SK-N-SH (cell line): ENCODE measurements around the gene SNX10. TPM values are rescaled to one million over a fixed set of nuclear protein-coding genes. Genes with fewer than 3 reads are reported as not detected.

Experiments used
- CTCF ChIA-PET: fragments of 300-600, 350-600 bp; formaldehyde crosslinking; extraction: SDS; loops from one replicate; lab custom pipeline; 2021; lab: Yijun Ruan, JAX
- POLR2A ChIA-PET: fragments of 350-600 bp; sonication (Branson Sonifier 250); formaldehyde crosslinking; extraction: SDS; loops from one replicate; lab custom pipeline; 2020; ENCODE audit warnings: antibody characterized with exemption, inconsistent platforms; lab: Yijun Ruan, JAX
- DNase-seq: peaks from one replicate; pipeline ENCODE4 v3.0.0; 2012
- H2AFZ ChIP-seq: fragments of 200-600 bp; sonication (generic); 2 replicates; pipeline ENCODE4 v1.8.1; 2016; ENCODE audit warnings: antibody characterized with exemption, mild to moderate bottlenecking, low read depth
- H3F3A ChIP-seq: fragments of 200-600 bp; sonication (generic); replicated peaks from 2 replicates; pipeline ENCODE3; 2016; ENCODE audit warnings: antibody characterized with exemption, mild to moderate bottlenecking; ENCODE audit not compliant: insufficient read depth
- H3K27ac ChIP-seq, 2 experiments: fragments of 200-500 bp in 1 of 2; fragments of 200-600 bp in 1 of 2; sonication (Bioruptor generic) in 1 of 2; sonication (generic), shearing (Covaris generic) in 1 of 2; 2 replicates each; pipeline versions ENCODE4 v1.5.1 to v1.6.1; 2014 to 2016; ENCODE audit warnings: low read depth in 2 of 2, inconsistent platforms in 1 of 2, low read length in 1 of 2, mild to moderate bottlenecking in 1 of 2, mixed read lengths in 1 of 2
- H3K27me3 ChIP-seq: fragments of 200-600 bp; sonication (generic), shearing (Covaris generic); 2 replicates; pipeline ENCODE4 v1.6.1; 2016; ENCODE audit warnings: mixed run types; ENCODE audit not compliant: insufficient read depth
- H3K36me3 ChIP-seq, 2 experiments: fragments of 200-500 bp in 1 of 2; fragments of 200-600 bp in 1 of 2; sonication (Bioruptor generic) in 1 of 2; sonication (generic) in 1 of 2; replicated peaks in 1 of 2; 2 replicates each; pipeline versions ENCODE3 to v1.5.1; 2014 to 2016; ENCODE audit warnings: low read length in 1 of 2, mild to moderate bottlenecking in 1 of 2; ENCODE audit not compliant: insufficient read depth in 2 of 2, control insufficient read depth in 1 of 2
- H3K4me1 ChIP-seq, 2 experiments: fragments of 200-500 bp in 1 of 2; fragments of 200-600 bp in 1 of 2; sonication (Bioruptor generic) in 1 of 2; sonication (generic), shearing (Covaris generic) in 1 of 2; 2 replicates each; pipeline versions ENCODE4 v1.5.1 to v1.6.1; 2014 to 2016; ENCODE audit warnings: low read depth in 1 of 2, low read length in 1 of 2, mixed run types in 1 of 2; ENCODE audit not compliant: insufficient read depth in 2 of 2, control insufficient read depth in 1 of 2
- H3K4me2 ChIP-seq: fragments of 200-600 bp; sonication (generic), shearing (Covaris generic); 2 replicates; pipeline ENCODE4 v1.6.1; 2017; ENCODE audit warnings: mixed run types
- H3K4me3 ChIP-seq, 2 experiments: fragments of 200-500 bp in 1 of 2; fragments of 200-600 bp in 1 of 2; sonication (Bioruptor generic) in 1 of 2; sonication (generic), shearing (Covaris generic) in 1 of 2; 2 replicates each; pipeline versions ENCODE4 v1.5.1 to v1.8.1; 2014 to 2016; ENCODE audit warnings: low read depth in 2 of 2, inconsistent platforms in 1 of 2, low read length in 1 of 2, mild to moderate bottlenecking in 1 of 2, mixed read lengths in 1 of 2, moderate library complexity in 1 of 2
- H3K79me2 ChIP-seq: fragments of 200-600 bp; sonication (generic); 2 replicates; pipeline ENCODE4 v1.8.1; 2017; ENCODE audit warnings: mild to moderate bottlenecking; ENCODE audit not compliant: insufficient read depth
- H3K9ac ChIP-seq: fragments of 200-600 bp; sonication (generic); 2 replicates; pipeline ENCODE4 v1.6.1; 2017; ENCODE audit warnings: mixed run types
- H3K9me2 ChIP-seq: fragments of 200-600 bp; sonication (generic); 2 replicates; pipeline ENCODE4 v1.6.1; 2017; ENCODE audit warnings: mixed run types
- H3K9me3 ChIP-seq: fragments of 200-600 bp; sonication (generic); 2 replicates; pipeline ENCODE4 v1.6.1; 2017; ENCODE audit warnings: mixed run types, mild to moderate bottlenecking, moderate library complexity
- H4K20me1 ChIP-seq: fragments of 200-600 bp; sonication (generic); 2 replicates; pipeline ENCODE4 v1.6.1; 2017; ENCODE audit warnings: mild to moderate bottlenecking, mixed run types; ENCODE audit not compliant: insufficient read depth
- FOSL2 ChIP-seq: IDR thresholded peaks from 2 replicates; pipeline ENCODE4 v1.4.0; 2012; ENCODE audit warnings: low read depth, mild to moderate bottlenecking, moderate library complexity, borderline replicate concordance
- FOXJ3 ChIP-seq: sonication (generic); formaldehyde crosslinking; IDR thresholded peaks from 2 replicates; pipeline ENCODE4 v1.5.1; 2020; ENCODE audit warnings: mild to moderate bottlenecking, missing genetic modification reagents
- JUND ChIP-seq: IDR thresholded peaks from 2 replicates; pipeline ENCODE4 v1.4.0; 2012
- NFIC ChIP-seq: IDR thresholded peaks from 2 replicates; pipeline ENCODE4 v1.4.0; 2012; ENCODE audit warnings: borderline replicate concordance
- RXRA ChIP-seq: IDR thresholded peaks from 2 replicates; pipeline ENCODE4 v1.4.0; 2012; ENCODE audit warnings: low read depth, mild to moderate bottlenecking, borderline replicate concordance
- TAF1 ChIP-seq: IDR thresholded peaks from 2 replicates; pipeline ENCODE4 v1.6.1; 2012; ENCODE audit warnings: low read depth, mild to moderate bottlenecking, low read length, moderate library complexity, borderline replicate concordance
- TCF12 ChIP-seq: IDR thresholded peaks from 2 replicates; pipeline ENCODE4 v1.4.0; 2012
- YY1 ChIP-seq: IDR thresholded peaks from 2 replicates; pipeline ENCODE4 v1.4.0; 2012; ENCODE audit warnings: low read depth, mild to moderate bottlenecking
- WGBS: methylation state at CpG from one replicate; pipeline ENCODE4 v1.1.6; 2017; ENCODE audit warnings: low lambda C conversion rate; 5-methylcytosine and 5-hydroxymethylcytosine counted together
- polyA plus RNA-seq, 3 experiments: library from polyadenylated mRNA; depleted of rRNA; stranded (reverse); fragments of >200 nt; gene quantifications; 2 replicates each; pipeline ENCODE4 v1.2.3, GENCODE V29; 2012
- TF ChIP-seq, protein P1 (sequence below): IDR thresholded peaks from 2 replicates; pipeline ENCODE4 v1.4.0; 2012; ENCODE audit warnings: low read depth, borderline replicate concordance
- TF ChIP-seq, protein P2 (sequence below): IDR thresholded peaks from 2 replicates; pipeline ENCODE4; 2012
- TF ChIP-seq, protein P3 (sequence below): fragments of 200-600 bp; sonication (generic); IDR thresholded peaks from 2 replicates; pipeline ENCODE4 v1.6.1; 2017; ENCODE audit warnings: antibody characterized with exemption, mild to moderate bottlenecking, moderate library complexity

The SNX10 gene
- polyA plus RNA-seq, 1 of the 3 experiments (the other 2 are of a cell fraction), result 0.02 TPM

DNA sequence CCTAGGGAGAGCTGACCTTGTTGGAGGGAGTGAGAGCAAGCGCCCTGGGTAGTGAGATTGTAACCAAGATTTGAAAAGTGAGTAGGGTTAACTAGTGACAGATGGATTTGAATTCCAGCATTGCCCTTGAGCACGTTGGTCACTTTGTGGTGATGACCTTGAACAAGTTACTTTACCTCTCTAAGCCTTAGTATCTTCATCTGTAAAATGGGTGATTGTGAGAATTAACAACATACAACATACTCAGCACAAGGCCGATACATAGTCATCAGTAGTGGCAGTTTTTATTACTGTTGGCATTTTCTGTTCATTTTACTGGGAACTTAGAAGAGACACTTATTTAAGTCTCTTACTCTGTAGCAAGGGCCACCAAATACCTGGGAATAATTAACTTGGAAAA lies 25.5 kb downstream of the SNX10 start:
- TF ChIP-seq RXRA, result no peak
- no peak for TF ChIP-seq FOXJ3 (CRISPR knock-in tag)
- TF ChIP-seq, protein P1, sequence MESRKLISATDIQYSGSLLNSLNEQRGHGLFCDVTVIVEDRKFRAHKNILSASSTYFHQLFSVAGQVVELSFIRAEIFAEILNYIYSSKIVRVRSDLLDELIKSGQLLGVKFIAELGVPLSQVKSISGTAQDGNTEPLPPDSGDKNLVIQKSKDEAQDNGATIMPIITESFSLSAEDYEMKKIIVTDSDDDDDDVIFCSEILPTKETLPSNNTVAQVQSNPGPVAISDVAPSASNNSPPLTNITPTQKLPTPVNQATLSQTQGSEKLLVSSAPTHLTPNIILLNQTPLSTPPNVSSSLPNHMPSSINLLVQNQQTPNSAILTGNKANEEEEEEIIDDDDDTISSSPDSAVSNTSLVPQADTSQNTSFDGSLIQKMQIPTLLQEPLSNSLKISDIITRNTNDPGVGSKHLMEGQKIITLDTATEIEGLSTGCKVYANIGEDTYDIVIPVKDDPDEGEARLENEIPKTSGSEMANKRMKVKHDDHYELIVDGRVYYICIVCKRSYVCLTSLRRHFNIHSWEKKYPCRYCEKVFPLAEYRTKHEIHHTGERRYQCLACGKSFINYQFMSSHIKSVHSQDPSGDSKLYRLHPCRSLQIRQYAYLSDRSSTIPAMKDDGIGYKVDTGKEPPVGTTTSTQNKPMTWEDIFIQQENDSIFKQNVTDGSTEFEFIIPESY, result no peak
- no peak for TF ChIP-seq NFIC
- TF ChIP-seq FOSL2, result no peak
- TF ChIP-seq JUND, result no peak
- TF ChIP-seq, protein P2, sequence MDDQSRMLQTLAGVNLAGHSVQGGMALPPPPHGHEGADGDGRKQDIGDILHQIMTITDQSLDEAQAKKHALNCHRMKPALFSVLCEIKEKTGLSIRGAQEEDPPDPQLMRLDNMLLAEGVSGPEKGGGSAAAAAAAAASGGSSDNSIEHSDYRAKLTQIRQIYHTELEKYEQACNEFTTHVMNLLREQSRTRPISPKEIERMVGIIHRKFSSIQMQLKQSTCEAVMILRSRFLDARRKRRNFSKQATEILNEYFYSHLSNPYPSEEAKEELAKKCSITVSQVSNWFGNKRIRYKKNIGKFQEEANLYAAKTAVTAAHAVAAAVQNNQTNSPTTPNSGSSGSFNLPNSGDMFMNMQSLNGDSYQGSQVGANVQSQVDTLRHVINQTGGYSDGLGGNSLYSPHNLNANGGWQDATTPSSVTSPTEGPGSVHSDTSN, result no peak
- TF ChIP-seq TAF1, result no peak
- no peak overlapping the region for H3K9ac ChIP-seq
- no peak overlapping the region for H3K27ac ChIP-seq
- H3K4me3 ChIP-seq, result no peak overlapping the region
- H3K9me3 ChIP-seq, result no peaks in the 10 kb centered on the region
- no peaks in the 10 kb centered on the region for H3K36me3 ChIP-seq
- H3K9me2 ChIP-seq, result no peaks in the 10 kb centered on the region
- H3K79me2 ChIP-seq, result no peaks in the 10 kb centered on the region
- no peaks in the 10 kb centered on the region for H4K20me1 ChIP-seq
- POLR2A ChIA-PET, result no interaction called here
- no peak overlapping the region for H3K4me2 ChIP-seq
- CTCF ChIA-PET, result interaction anchor here (1.0 to 2.3 kb wide), 3 partner anchors 32 to 424 kb away, joined by 3 to 4 read pairs (median 4); no protein-coding TSS in a partner anchor
- H3F3A ChIP-seq, result no peaks in the 10 kb centered on the region
- WGBS, result 61% methylated on average over 3 of the region's 3 CpGs
- no peaks in the 10 kb centered on the region for H3K27me3 ChIP-seq
- H3K4me1 ChIP-seq, result no peaks in the 10 kb centered on the region
- DNase-seq, result no peak
- no peak overlapping the region for H2AFZ ChIP-seq

DNA sequence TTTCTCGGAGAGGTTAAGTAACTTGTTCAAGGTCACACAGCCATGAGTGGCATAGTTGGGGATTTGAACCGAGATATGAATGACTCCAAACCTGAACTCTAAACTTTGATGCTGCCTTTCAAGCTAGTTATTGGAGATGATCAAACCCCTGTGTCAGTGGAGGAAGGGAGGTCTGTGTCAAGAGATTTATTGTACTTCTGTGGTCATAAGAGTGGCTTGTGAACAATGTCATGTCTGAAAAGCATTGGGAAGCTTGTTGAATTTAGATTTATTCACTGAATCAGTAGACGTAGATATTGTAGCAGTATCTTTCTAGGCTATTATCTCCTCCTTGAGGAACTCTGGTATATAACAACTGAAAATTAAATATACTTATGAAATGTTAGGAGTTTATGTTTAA lies 27.3 kb downstream of the SNX10 start:
- Histone ChIP-seq H3K9me2 (no peaks in the 10 kb centered on the region), H3K27me3 (no peaks in the 10 kb centered on the region), H3K4me3 (no peak overlapping the region)
- POLR2A ChIA-PET, result no interaction called here
- 68% methylated on average over 3 of the region's 3 CpGs for WGBS
- no peak for TF ChIP-seq TCF12
- TF ChIP-seq, protein P3, sequence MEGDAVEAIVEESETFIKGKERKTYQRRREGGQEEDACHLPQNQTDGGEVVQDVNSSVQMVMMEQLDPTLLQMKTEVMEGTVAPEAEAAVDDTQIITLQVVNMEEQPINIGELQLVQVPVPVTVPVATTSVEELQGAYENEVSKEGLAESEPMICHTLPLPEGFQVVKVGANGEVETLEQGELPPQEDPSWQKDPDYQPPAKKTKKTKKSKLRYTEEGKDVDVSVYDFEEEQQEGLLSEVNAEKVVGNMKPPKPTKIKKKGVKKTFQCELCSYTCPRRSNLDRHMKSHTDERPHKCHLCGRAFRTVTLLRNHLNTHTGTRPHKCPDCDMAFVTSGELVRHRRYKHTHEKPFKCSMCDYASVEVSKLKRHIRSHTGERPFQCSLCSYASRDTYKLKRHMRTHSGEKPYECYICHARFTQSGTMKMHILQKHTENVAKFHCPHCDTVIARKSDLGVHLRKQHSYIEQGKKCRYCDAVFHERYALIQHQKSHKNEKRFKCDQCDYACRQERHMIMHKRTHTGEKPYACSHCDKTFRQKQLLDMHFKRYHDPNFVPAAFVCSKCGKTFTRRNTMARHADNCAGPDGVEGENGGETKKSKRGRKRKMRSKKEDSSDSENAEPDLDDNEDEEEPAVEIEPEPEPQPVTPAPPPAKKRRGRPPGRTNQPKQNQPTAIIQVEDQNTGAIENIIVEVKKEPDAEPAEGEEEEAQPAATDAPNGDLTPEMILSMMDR, result 0 out of 2 replicates have a peak, but pooled peaks have one; percentile 10
- TF ChIP-seq YY1, result no peak
- TF ChIP-seq, all 33 proteins: peak for 1
- no peak overlapping the region for H3K4me2 ChIP-seq
- H3K9ac ChIP-seq, result no peak overlapping the region
- no peak overlapping the region for H3K27ac ChIP-seq
- CTCF ChIA-PET, result interaction anchor here (0.7 to 2.4 kb wide), 12 partner anchors 14 to 464 kb away, joined by 3 to 12 read pairs (median 4); partner anchors contain the start of gene NFE2L3
- H3K9me3 ChIP-seq, result no peaks in the 10 kb centered on the region
- H3K79me2 ChIP-seq, result no peaks in the 10 kb centered on the region
- no peaks in the 10 kb centered on the region for H3F3A ChIP-seq
- H4K20me1 ChIP-seq, result no peaks in the 10 kb centered on the region
- H3K36me3 ChIP-seq, result no peaks in the 10 kb centered on the region
- DNase-seq, result no peak
- H3K4me1 ChIP-seq, result no peaks in the 10 kb centered on the region
- no peak overlapping the region for H2AFZ ChIP-seq
